ENCODE measurements around the gene SPTB.

DNA sequence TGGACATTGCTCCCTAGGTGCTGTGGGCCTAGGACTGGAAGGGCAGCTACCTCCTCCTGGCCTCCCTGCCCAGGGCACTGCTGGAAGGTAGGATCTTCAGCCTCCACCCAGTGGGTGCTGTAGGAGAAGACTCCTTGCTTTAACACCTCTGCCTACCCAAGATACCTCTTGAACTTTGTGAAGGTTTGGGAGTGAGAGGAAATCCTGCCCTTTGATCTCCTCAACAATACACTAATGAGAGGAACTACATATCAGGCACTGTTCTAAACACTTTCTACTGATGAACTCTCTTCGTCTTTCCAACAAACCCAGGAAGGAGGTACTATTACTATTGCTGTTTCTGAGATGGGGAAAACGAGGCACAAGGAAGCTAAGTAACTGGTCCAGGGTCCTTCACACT is 108.5 kb downstream of the SPTB start:
- TF ChIP-seq, protein P1, sequence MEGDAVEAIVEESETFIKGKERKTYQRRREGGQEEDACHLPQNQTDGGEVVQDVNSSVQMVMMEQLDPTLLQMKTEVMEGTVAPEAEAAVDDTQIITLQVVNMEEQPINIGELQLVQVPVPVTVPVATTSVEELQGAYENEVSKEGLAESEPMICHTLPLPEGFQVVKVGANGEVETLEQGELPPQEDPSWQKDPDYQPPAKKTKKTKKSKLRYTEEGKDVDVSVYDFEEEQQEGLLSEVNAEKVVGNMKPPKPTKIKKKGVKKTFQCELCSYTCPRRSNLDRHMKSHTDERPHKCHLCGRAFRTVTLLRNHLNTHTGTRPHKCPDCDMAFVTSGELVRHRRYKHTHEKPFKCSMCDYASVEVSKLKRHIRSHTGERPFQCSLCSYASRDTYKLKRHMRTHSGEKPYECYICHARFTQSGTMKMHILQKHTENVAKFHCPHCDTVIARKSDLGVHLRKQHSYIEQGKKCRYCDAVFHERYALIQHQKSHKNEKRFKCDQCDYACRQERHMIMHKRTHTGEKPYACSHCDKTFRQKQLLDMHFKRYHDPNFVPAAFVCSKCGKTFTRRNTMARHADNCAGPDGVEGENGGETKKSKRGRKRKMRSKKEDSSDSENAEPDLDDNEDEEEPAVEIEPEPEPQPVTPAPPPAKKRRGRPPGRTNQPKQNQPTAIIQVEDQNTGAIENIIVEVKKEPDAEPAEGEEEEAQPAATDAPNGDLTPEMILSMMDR (IDR thresholded peaks at IDR 0.05 in 8 of 11, conservative IDR thresholded peaks at IDR 0.05 in 3 of 11): no peak
- TF ChIP-seq POLR2A (IDR thresholded peaks at IDR 0.05) (no peak), POLR2AphosphoS5 (IDR thresholded peaks at IDR 0.05) (no peak)
